ENCODE results near the gene MRPL44.
"Not testable (repeated sequence)": the region's sequence is repeated elsewhere in the genome, so short reads cannot be mapped to it uniquely, and the experiment has no call there.

The MRPL44 gene

GRCh38 chr2:223936862-223937326 lies 20.4 kb upstream of the MRPL44 start:
- WGBS, 2 experiments = 91 to 97% methylated on average over 3 to 4 of the region's 5 CpGs
- H3K27ac ChIP-seq (ENCODE audit: insufficient read depth, low read depth, low read length, poor library complexity, severe bottlenecking) = no peak overlapping the region
- no peaks in the 10 kb centered on the region for H3K36me3 ChIP-seq (ENCODE audit: control insufficient read depth, insufficient read depth, low read length)
- no peak overlapping the region for H3K4me3 ChIP-seq (ENCODE audit: insufficient read depth, low read depth, low read length)
- no peaks in the 10 kb centered on the region for H3K9me3 ChIP-seq (ENCODE audit: control insufficient read depth, low read length)
- H3K27me3 ChIP-seq (ENCODE audit: control insufficient read depth, insufficient read depth, low read length, poor library complexity, severe bottlenecking) = no peaks in the 10 kb centered on the region
- H3K4me1 ChIP-seq (ENCODE audit: control insufficient read depth, insufficient read depth, low read length) = peaks cover 3% of the 10 kb centered on the region

GRCh38 chr2:223937535-223937934 lies 19.7 kb upstream of the MRPL44 start:
- Histone ChIP-seq H3K9me3 (ENCODE audit: control insufficient read depth, low read length) (no peaks in the 10 kb centered on the region), H3K36me3 (ENCODE audit: control insufficient read depth, insufficient read depth, low read length) (no peaks in the 10 kb centered on the region), H3K4me1 (ENCODE audit: control insufficient read depth, insufficient read depth, low read length) (peaks cover 3% of the 10 kb centered on the region), H3K27me3 (ENCODE audit: control insufficient read depth, insufficient read depth, low read length, poor library complexity, severe bottlenecking) (no peaks in the 10 kb centered on the region), H3K4me3 (ENCODE audit: insufficient read depth, low read depth, low read length) (no peak overlapping the region), H3K27ac (ENCODE audit: insufficient read depth, low read depth, low read length, poor library complexity, severe bottlenecking) (no peak overlapping the region)
- WGBS, 2 experiments = 0% methylated on average over 1 of the region's 1 CpG

- H3K4me1 ChIP-seq (ENCODE audit: control insufficient read depth, insufficient read depth, low read length) = peaks cover 12% of the 10 kb centered on the region
- not testable (repeated sequence) for H3K27me3 ChIP-seq (ENCODE audit: control insufficient read depth, insufficient read depth, low read length, poor library complexity, severe bottlenecking); H3K36me3 ChIP-seq (ENCODE audit: control insufficient read depth, insufficient read depth, low read length); H3K9me3 ChIP-seq (ENCODE audit: control insufficient read depth, low read length); H3K27ac ChIP-seq (ENCODE audit: insufficient read depth, low read depth, low read length, poor library complexity, severe bottlenecking); H3K4me3 ChIP-seq (ENCODE audit: insufficient read depth, low read depth, low read length)
- WGBS, 2 experiments = 85 to 97% methylated on average over 2 of the region's 2 CpGs
These were observed 17.8 kb upstream of the MRPL44 start for GRCh38 chr2:223939438-223939837.

- H3K4me3 ChIP-seq (ENCODE audit: insufficient read depth, low read depth, low read length) = no peak overlapping the region
- H3K4me1 ChIP-seq (ENCODE audit: control insufficient read depth, insufficient read depth, low read length) = peaks cover 10% of the 10 kb centered on the region
- H3K9me3 ChIP-seq (ENCODE audit: control insufficient read depth, low read length) = no peaks in the 10 kb centered on the region
- no peaks in the 10 kb centered on the region for H3K36me3 ChIP-seq (ENCODE audit: control insufficient read depth, insufficient read depth, low read length)
- H3K27me3 ChIP-seq (ENCODE audit: control insufficient read depth, insufficient read depth, low read length, poor library complexity, severe bottlenecking) = no peaks in the 10 kb centered on the region
- WGBS, 2 experiments = 86% methylated on average over 12 of the region's 12 CpGs
- H3K27ac ChIP-seq (ENCODE audit: insufficient read depth, low read depth, low read length, poor library complexity, severe bottlenecking) = no peak overlapping the region
These were observed 15.5 kb upstream of the MRPL44 start for GRCh38 chr2:223941579-223942277.

- no peak overlapping the region for H3K4me3 ChIP-seq (ENCODE audit: insufficient read depth, low read depth, low read length)
- no peaks in the 10 kb centered on the region for H3K9me3 ChIP-seq (ENCODE audit: control insufficient read depth, low read length)
- H3K27ac ChIP-seq (ENCODE audit: insufficient read depth, low read depth, low read length, poor library complexity, severe bottlenecking) = no peak overlapping the region
- WGBS, 2 experiments = 64 to 69% methylated on average over 1 of the region's 1 CpG
- H3K27me3 ChIP-seq (ENCODE audit: control insufficient read depth, insufficient read depth, low read length, poor library complexity, severe bottlenecking) = no peaks in the 10 kb centered on the region
- no peaks in the 10 kb centered on the region for H3K36me3 ChIP-seq (ENCODE audit: control insufficient read depth, insufficient read depth, low read length)
- peaks cover 14% of the 10 kb centered on the region for H3K4me1 ChIP-seq (ENCODE audit: control insufficient read depth, insufficient read depth, low read length)
These were observed 14.1 kb upstream of the MRPL44 start for GRCh38 chr2:223943135-223943534.

- no peaks in the 10 kb centered on the region for H3K36me3 ChIP-seq (ENCODE audit: control insufficient read depth, insufficient read depth, low read length)
- peaks cover 14% of the 10 kb centered on the region for H3K4me1 ChIP-seq (ENCODE audit: control insufficient read depth, insufficient read depth, low read length)
- H3K27me3 ChIP-seq (ENCODE audit: control insufficient read depth, insufficient read depth, low read length, poor library complexity, severe bottlenecking) = no peaks in the 10 kb centered on the region
- WGBS, 2 experiments = 60 to 64% methylated on average over 7 of the region's 7 CpGs
- H3K4me3 ChIP-seq (ENCODE audit: insufficient read depth, low read depth, low read length) = peak overlapping the region; percentile 53
- H3K9me3 ChIP-seq (ENCODE audit: control insufficient read depth, low read length) = no peaks in the 10 kb centered on the region
- no peak overlapping the region for H3K27ac ChIP-seq (ENCODE audit: insufficient read depth, low read depth, low read length, poor library complexity, severe bottlenecking)
These were observed 13.7 kb upstream of the MRPL44 start for GRCh38 chr2:223943561-223944008.

- no peaks in the 10 kb centered on the region for H3K36me3 ChIP-seq (ENCODE audit: control insufficient read depth, insufficient read depth, low read length)
- no peaks in the 10 kb centered on the region for H3K9me3 ChIP-seq (ENCODE audit: control insufficient read depth, low read length)
- 0 to 1% methylated on average over 46 of the region's 46 CpGs for WGBS, 2 experiments
- H3K4me1 ChIP-seq (ENCODE audit: control insufficient read depth, insufficient read depth, low read length) = peaks cover 14% of the 10 kb centered on the region
- H3K27ac ChIP-seq (ENCODE audit: insufficient read depth, low read depth, low read length, poor library complexity, severe bottlenecking) = no peak overlapping the region
- peak overlapping the region; percentile 53 for H3K4me3 ChIP-seq (ENCODE audit: insufficient read depth, low read depth, low read length)
- no peaks in the 10 kb centered on the region for H3K27me3 ChIP-seq (ENCODE audit: control insufficient read depth, insufficient read depth, low read length, poor library complexity, severe bottlenecking)
These were observed 13.0 kb upstream of the MRPL44 start for GRCh38 chr2:223944166-223944702.

- Histone ChIP-seq H3K27ac (ENCODE audit: insufficient read depth, low read depth, low read length, poor library complexity, severe bottlenecking) (no peak within 1 kb of the TSS), H3K36me3 (ENCODE audit: control insufficient read depth, insufficient read depth, low read length) (no peaks in the 10 kb centered on the region), H3K9me3 (ENCODE audit: control insufficient read depth, low read length) (no peaks in the 10 kb centered on the region), H3K4me3 (ENCODE audit: insufficient read depth, low read depth, low read length) (peak within 1 kb of the TSS; percentile 53), H3K27me3 (ENCODE audit: control insufficient read depth, insufficient read depth, low read length, poor library complexity, severe bottlenecking) (no peaks in the 10 kb centered on the region), H3K4me1 (ENCODE audit: control insufficient read depth, insufficient read depth, low read length) (peaks cover 14% of the 10 kb centered on the region)
- WGBS, 2 experiments = 1% methylated on average over 86 to 87 of the region's 87 CpGs
These were observed 12.3 kb upstream of the MRPL44 start, which contains the start of gene WDFY1 for GRCh38 chr2:223944703-223945531. Gene WDFY1, minus strand, starts transcription at chr2:223945335. Its CDS starts 51 bp downstream, at chr2:223945284.

- 84 to 85% methylated on average over 3 to 4 of the region's 4 CpGs for WGBS, 2 experiments
- Histone ChIP-seq H3K36me3 (ENCODE audit: control insufficient read depth, insufficient read depth, low read length) (no peaks in the 10 kb centered on the region), H3K27ac (ENCODE audit: insufficient read depth, low read depth, low read length, poor library complexity, severe bottlenecking) (no peak overlapping the region), H3K27me3 (ENCODE audit: control insufficient read depth, insufficient read depth, low read length, poor library complexity, severe bottlenecking) (no peaks in the 10 kb centered on the region), H3K4me1 (ENCODE audit: control insufficient read depth, insufficient read depth, low read length) (peaks cover 14% of the 10 kb centered on the region), H3K9me3 (ENCODE audit: control insufficient read depth, low read length) (no peaks in the 10 kb centered on the region), H3K4me3 (ENCODE audit: insufficient read depth, low read depth, low read length) (no peak overlapping the region)
These were observed 11.5 kb upstream of the MRPL44 start for GRCh38 chr2:223945755-223946154.

- WGBS, 2 experiments = 28 to 35% methylated on average over 5 of the region's 5 CpGs
- H3K4me1 ChIP-seq (ENCODE audit: control insufficient read depth, insufficient read depth, low read length) = peaks cover 18% of the 10 kb centered on the region
- H3K9me3 ChIP-seq (ENCODE audit: control insufficient read depth, low read length) = no peaks in the 10 kb centered on the region
- no peak overlapping the region for H3K4me3 ChIP-seq (ENCODE audit: insufficient read depth, low read depth, low read length)
- H3K27ac ChIP-seq (ENCODE audit: insufficient read depth, low read depth, low read length, poor library complexity, severe bottlenecking) = no peak overlapping the region
- H3K27me3 ChIP-seq (ENCODE audit: control insufficient read depth, insufficient read depth, low read length, poor library complexity, severe bottlenecking) = no peaks in the 10 kb centered on the region
- no peaks in the 10 kb centered on the region for H3K36me3 ChIP-seq (ENCODE audit: control insufficient read depth, insufficient read depth, low read length)
These were observed 9.5 kb upstream of the MRPL44 start for GRCh38 chr2:223947711-223948205.

All from ectodermal cell (in vitro differentiated cells).